Endothelial cell of umbilical vein (primary cell): Measurements from ENCODE around the gene CNTLN. TPM values are rescaled to one million over a fixed set of nuclear protein-coding genes. Genes with fewer than 3 reads are reported as not detected.

Experiments
- BruUV-seq: library from RNA; stranded (reverse); fragments of 400-500 nt; replicated peaks from 2 replicates; lab custom pipeline; 2021; lab: Mats Ljungman, UMichigan
- CTCF ChIA-PET: fragments of 300-600, 350-600 bp; sonication (Branson Sonifier 250); formaldehyde crosslinking; loops from one replicate; lab custom pipeline; 2021; ENCODE audit warnings: antibody characterized with exemption, inconsistent platforms; lab: Charles Lee
- POLR2A ChIA-PET: fragments of 300-600, 350-600 bp; sonication (Branson Sonifier 250); formaldehyde crosslinking; loops from one replicate; lab custom pipeline; 2021; ENCODE audit warnings: antibody characterized with exemption, inconsistent platforms; lab: Charles Lee
- DNase-seq: peaks from one replicate; pipeline ENCODE4 v3.0.0-alpha.2; 2011; ENCODE audit warnings: low read depth, low spot score
- FAIRE-seq: peaks from 2 replicates; lab custom pipeline; 2011; peaks lifted over from hg19 to GRCh38; lab: Jason Lieb, UNC
- H2AFZ ChIP-seq: 2 replicates; pipeline ENCODE4 v1.6.0; 2012; ENCODE audit warnings: low read depth, low read length, control low read depth, inconsistent platforms
- H3K27ac ChIP-seq: 2 replicates; pipeline ENCODE4 v1.5.1; 2011; ENCODE audit warnings: low read depth, mild to moderate bottlenecking, control low read depth, low read length, moderate library complexity; ENCODE audit not compliant: insufficient read depth
- H3K27me3 ChIP-seq, 2 experiments: 2 replicates each; pipeline versions ENCODE4 v1.6.0 to v1.6.1; 2011; ENCODE audit warnings: low read length in 2 of 2, mixed read lengths in 1 of 2; ENCODE audit not compliant: control insufficient read depth in 2 of 2, insufficient read depth in 2 of 2
- H3K36me3 ChIP-seq, 2 experiments: 2 replicates in 1 of 2; 3 replicates in 1 of 2; pipeline ENCODE4 v1.5.1; 2011; ENCODE audit warnings: low read length in 2 of 2, mild to moderate bottlenecking in 1 of 2, moderate library complexity in 1 of 2; ENCODE audit not compliant: control insufficient read depth in 2 of 2, insufficient read depth in 2 of 2; ENCODE audit errors: extremely low read depth in 1 of 2
- H3K4me1 ChIP-seq: 3 replicates; pipeline ENCODE4 v1.5.1; 2011; ENCODE audit warnings: mild to moderate bottlenecking, low read length; ENCODE audit not compliant: control insufficient read depth, insufficient read depth; ENCODE audit errors: extremely low read depth
- H3K4me2 ChIP-seq: 2 replicates; pipeline ENCODE4 v1.6.1; 2011; ENCODE audit warnings: low read length, control low read depth, mixed read lengths; ENCODE audit not compliant: insufficient read depth
- H3K4me3 ChIP-seq, 3 experiments: fragments of 200-600 bp in 1 of 3; sonication (generic), shearing (Covaris generic) in 1 of 3; replicated peaks in 1 of 3; 2 replicates each; pipeline ENCODE4 v1.5.1; 2011 to 2016; ENCODE audit warnings: control low read depth in 3 of 3, low read length in 3 of 3, mild to moderate bottlenecking in 2 of 3, inconsistent platforms in 1 of 3, low read depth in 1 of 3, moderate library complexity in 1 of 3; ENCODE audit not compliant: insufficient read depth in 1 of 3
- H3K79me2 ChIP-seq: 2 replicates; pipeline ENCODE4 v1.6.0; 2012; ENCODE audit warnings: low read length, inconsistent platforms; ENCODE audit not compliant: control insufficient read depth, insufficient read depth
- H3K9ac ChIP-seq: replicated peaks from 2 replicates; pipeline ENCODE3; 2011; ENCODE audit warnings: low read length, control low read depth; ENCODE audit not compliant: insufficient read depth; ENCODE audit errors: extremely low read depth
- H3K9me1 ChIP-seq: replicated peaks from 3 replicates; pipeline ENCODE4 v1.6.0; 2011; ENCODE audit warnings: mild to moderate bottlenecking, low read length; ENCODE audit not compliant: control insufficient read depth, insufficient read depth; ENCODE audit errors: extremely low read depth
- H3K9me3 ChIP-seq: replicated peaks from 2 replicates; pipeline ENCODE4 v1.5.1; 2012; ENCODE audit warnings: low read length, inconsistent platforms; ENCODE audit not compliant: control insufficient read depth, insufficient read depth
- H4K20me1 ChIP-seq: replicated peaks from 2 replicates; pipeline ENCODE3; 2011; ENCODE audit warnings: mild to moderate bottlenecking, low read length; ENCODE audit not compliant: control insufficient read depth, insufficient read depth; ENCODE audit errors: extremely low read depth
- CTCF ChIP-seq, 2 donors: IDR thresholded peaks; 1 replicate in 1 of 2; 2 replicates in 1 of 2; pipeline ENCODE4 v1.5.1; 2011; ENCODE audit warnings: low read length in 2 of 2, mild to moderate bottlenecking in 2 of 2, moderate library complexity in 2 of 2, control low read depth in 1 of 2, inconsistent platforms in 1 of 2, low read depth in 1 of 2; ENCODE audit not compliant: insufficient read depth in 1 of 2; ENCODE audit errors: extremely low read depth in 1 of 2
- EZH2 ChIP-seq: IDR thresholded peaks from 2 replicates; pipeline ENCODE4 v1.6.1; 2012; ENCODE audit warnings: borderline replicate concordance, low read depth, mild to moderate bottlenecking, moderate library complexity, low read length, inconsistent platforms; ENCODE audit not compliant: severe bottlenecking
- FOS ChIP-seq: IDR thresholded peaks from 2 replicates; pipeline ENCODE4 v1.6.1; 2011; ENCODE audit warnings: mild to moderate bottlenecking, low read length, moderate library complexity, borderline replicate concordance; ENCODE audit not compliant: insufficient read depth
- GATA2 ChIP-seq: IDR thresholded peaks from 2 replicates; pipeline ENCODE4 v1.7.0; 2011; ENCODE audit warnings: low read depth, mild to moderate bottlenecking, moderate library complexity, mixed read lengths, low read length; ENCODE audit not compliant: insufficient read length, insufficient read depth
- JUN ChIP-seq: IDR thresholded peaks from 2 replicates; pipeline ENCODE4 v1.6.1; 2011; ENCODE audit warnings: borderline replicate concordance, low read depth; ENCODE audit not compliant: insufficient read length, insufficient read depth
- MAX ChIP-seq: IDR thresholded peaks from 2 replicates; pipeline ENCODE4 v1.6.1; 2011; ENCODE audit not compliant: insufficient read depth, insufficient read length
- MYC ChIP-seq: IDR thresholded peaks from one replicate; pipeline ENCODE4 v1.6.1; 2011; ENCODE audit warnings: mild to moderate bottlenecking, low read depth, low read length
- POLR2A ChIP-seq: IDR thresholded peaks from 2 replicates; pipeline ENCODE4 v1.6.1; 2012; ENCODE audit warnings: low read depth, mild to moderate bottlenecking, control low read depth, low read length
- POLR2AphosphoS5 ChIP-seq: IDR thresholded peaks from 2 replicates; pipeline ENCODE4 v1.6.1; 2012; ENCODE audit warnings: low read depth, mild to moderate bottlenecking, control low read depth, low read length, moderate library complexity; ENCODE audit not compliant: insufficient read depth
- dilution Hi-C: fragments of 300-500 bp; cut with MboI; formaldehyde crosslinking; loops from one replicate; pipeline ENCODE4 v1.15.0; 2019; ENCODE audit warnings: low sequenced_read_pairs; ENCODE audit not compliant: extremely low pct_ligation_motif_present
- intact Hi-C: fragments of 100-400 bp; cut with micrococcal nuclease; formaldehyde crosslinking; loops from one replicate; pipeline ENCODE4 v1.10.0; 2022
- polyA plus RNA-seq, 4 experiments: library from polyadenylated mRNA; depleted of rRNA in 3 of 4; stranded (reverse) in 3 of 4; unstranded in 1 of 4; fragments of >200 nt; gene quantifications; 2 replicates each; pipeline versions ENCODE4 v1.2.1 to v1.2.3, GENCODE V29; 2011 to 2012; ENCODE audit warnings: missing spikeins in 1 of 4
- total RNA-seq: library from RNA; stranded (reverse); gene quantifications from 2 replicates; pipeline ENCODE4 v1.2.3, GENCODE V29; 2021

CNTLN gene
- total and polyA plus RNA-seq, 2 donors (not counting 3 experiments of a cell fraction or from before 2014, with no cell fraction given), result 3.5 to 15.8 TPM

- FAIRE-seq (no peak), DNase-seq (no peak)
- no peaks in the 10 kb centered on the region for H3K4me1 ChIP-seq
- H3K4me3 ChIP-seq, result no peak overlapping the region
- no TSS peak for BruUV-seq
- no peak for TF ChIP-seq CTCF (IDR thresholded peaks at IDR 0.05; ENCODE audit: extremely low read depth in 1 of 2, insufficient read depth in 1 of 2, low read depth in 1 of 2, low read length in 2 of 2)
- TF ChIP-seq JUN, result no peak
- no peak for TF ChIP-seq GATA2
- TF ChIP-seq MYC, result no peak
- no peak for TF ChIP-seq POLR2A
- TF ChIP-seq FOS, result no peak
- H3K79me2 ChIP-seq, result no peaks in the 10 kb centered on the region
- H3K4me2 ChIP-seq, result no peak overlapping the region
- no peaks in the 10 kb centered on the region for H3K9me3 ChIP-seq
- peaks cover 2 to 3% of the 10 kb centered on the region in 2 experiments for H3K36me3 ChIP-seq
- intact Hi-C loops, result no loop called here
- dilution Hi-C loops, result no loop called here
- H3K27me3 ChIP-seq, result no peaks in the 10 kb centered on the region
- CTCF ChIA-PET, result interaction anchor here (1.1 to 1.4 kb wide), 2 partner anchors 9 to 222 kb away, joined by 3 read pairs; no protein-coding TSS in a partner anchor
- H4K20me1 ChIP-seq, result no peaks in the 10 kb centered on the region
- no peak overlapping the region for H3K27ac ChIP-seq
- no peak overlapping the region for H2AFZ ChIP-seq
- H3K9me1 ChIP-seq, result no peaks in the 10 kb centered on the region
- POLR2A ChIA-PET, result no interaction called here
- no peak overlapping the region for H3K9ac ChIP-seq
Measured at GRCh38 chr9:17339156-17339555, 204.3 kb downstream of the CNTLN start.

GRCh38 chr9:17342696-17343095 is 207.9 kb downstream of the CNTLN start:
- H3K4me2 ChIP-seq, result no peak overlapping the region
- no peaks in the 10 kb centered on the region for H3K9me1 ChIP-seq
- peaks cover 2 to 3% of the 10 kb centered on the region in 2 experiments for H3K36me3 ChIP-seq
- no peaks in the 10 kb centered on the region for H3K4me1 ChIP-seq
- no peaks in the 10 kb centered on the region for H3K79me2 ChIP-seq
- BruUV-seq, result no TSS peak
- DNase-seq, result no peak
- H3K27ac ChIP-seq, result no peak overlapping the region
- intact Hi-C loops, result no loop called here
- CTCF ChIA-PET, result interaction anchor here (0.9 kb wide), 1 partner anchor 12 kb away, joined by 3 read pairs; no protein-coding TSS in a partner anchor
- no peak for FAIRE-seq
- H3K4me3 ChIP-seq, result no peak overlapping the region
- POLR2A ChIA-PET, result no interaction called here
- TF ChIP-seq MAX (no peak), GATA2 (no peak), POLR2AphosphoS5 (no peak), FOS (no peak), POLR2A (no peak), CTCF (IDR thresholded peaks at IDR 0.05; ENCODE audit: extremely low read depth in 1 of 2, insufficient read depth in 1 of 2, low read depth in 1 of 2, low read length in 2 of 2) (no peak), MYC (no peak), EZH2 (no peak), JUN (no peak)
- H3K9ac ChIP-seq, result no peak overlapping the region
- dilution Hi-C loops, result no loop called here
- H2AFZ ChIP-seq, result no peak overlapping the region
- H4K20me1 ChIP-seq, result no peaks in the 10 kb centered on the region
- no peaks in the 10 kb centered on the region for H3K9me3 ChIP-seq
- no peaks in the 10 kb centered on the region for H3K27me3 ChIP-seq
